DOHH2 (cell line): ENCODE results near the gene ZNF469.

Experiments used
- CTCF ChIP-seq: fragments of 200-600 bp; sonication (generic); IDR thresholded peaks from one replicate; pipeline ENCODE4 v1.5.1; 2014; ENCODE audit warnings: antibody characterized with exemption, mild to moderate bottlenecking, low read depth, low read length; ENCODE audit not compliant: poor library complexity, severe bottlenecking
- EZH2phosphoT487 ChIP-seq: fragments of 200-600 bp; sonication (generic); IDR thresholded peaks from 2 replicates; pipeline ENCODE4 v1.6.1; 2017; ENCODE audit warnings: borderline replicate concordance, mild to moderate bottlenecking, antibody characterized with exemption, low read length, moderate library complexity, mixed read lengths

GRCh38 chr16:88357317-88358022 is 25.3 kb upstream of the ZNF469 start:
- TF ChIP-seq CTCF (no peak), EZH2phosphoT487 (no peak)
